OCI-M2 (cell line): ENCODE measurements around the gene CNNM1.

Experiments used
- DNase-seq: peaks from one replicate; lab custom pipeline; 2025; ENCODE audit not compliant: unreplicated experiment; lab: John Stamatoyannopoulos, UW

Gene CNNM1

GRCh38 chr10:99329304-99329553, at the start of gene CNNM1:
TSS of gene CNNM1 (plus strand) at chr10:99329356. CDS start at chr10:99329388, 32 bp downstream.
- DNase-seq = no peak

GRCh38 chr10:99279626-99280111, 49.5 kb upstream of the CNNM1 start:
- no peak for DNase-seq

- DNase-seq = no peak
These were observed 48.7 kb upstream of the CNNM1 start for GRCh38 chr10:99280472-99280871.

- no peak for DNase-seq
These were observed 43.3 kb upstream of the CNNM1 start for GRCh38 chr10:99285881-99286280.

GRCh38 chr10:99290306-99290705, 38.9 kb upstream of the CNNM1 start:
- no peak for DNase-seq

- DNase-seq = no peak
These were observed 37.0 kb upstream of the CNNM1 start for GRCh38 chr10:99292159-99292558.

GRCh38 chr10:99296605-99297004, 32.6 kb upstream of the CNNM1 start:
- DNase-seq = no peak

- DNase-seq = no peak
These were observed 32.1 kb upstream of the CNNM1 start for GRCh38 chr10:99297033-99297432.

GRCh38 chr10:99303899-99304861, 25.0 kb upstream of the CNNM1 start:
- no peak for DNase-seq

- no peak for DNase-seq
These were observed 24.3 kb upstream of the CNNM1 start for GRCh38 chr10:99304862-99305229.

- DNase-seq = no peak
These were observed 16.7 kb upstream of the CNNM1 start for GRCh38 chr10:99312501-99312900.

- no peak for DNase-seq
These were observed 13.3 kb upstream of the CNNM1 start for GRCh38 chr10:99315853-99316252.

GRCh38 chr10:99316374-99316773, 12.8 kb upstream of the CNNM1 start:
- no peak for DNase-seq

GRCh38 chr10:99318048-99318447, 11.1 kb upstream of the CNNM1 start:
- no peak for DNase-seq

- no peak for DNase-seq
These were observed 10.7 kb upstream of the CNNM1 start for GRCh38 chr10:99318475-99318874.

GRCh38 chr10:99325281-99325680, 3.9 kb upstream of the CNNM1 start:
- no peak for DNase-seq

GRCh38 chr10:99326871-99327270, 2.3 kb upstream of the CNNM1 start:
- DNase-seq = no peak

GRCh38 chr10:99328579-99329303, 415 bp upstream of the CNNM1 start:
- no peak for DNase-seq

GRCh38 chr10:99329554-99330346, 594 bp downstream of the CNNM1 start:
- DNase-seq = no peak

GRCh38 chr10:99330347-99330924, 1.3 kb downstream of the CNNM1 start:
- no peak for DNase-seq

GRCh38 chr10:99331207-99331803, 2.1 kb downstream of the CNNM1 start:
- DNase-seq = no peak
